K562 (cell line): ENCODE measurements around the gene COX4I2. TPM values are rescaled to one million over a fixed set of nuclear protein-coding genes. Genes with fewer than 3 reads are reported as not detected.

ENCODE experiments used
- ATF7 ChIP-seq: fragments of 450-650 bp; IDR thresholded peaks from 2 replicates; pipeline ENCODE4 v1.7.1; 2014; ENCODE audit warnings: mild to moderate bottlenecking, moderate library complexity
- BMI1 ChIP-seq: fragments of 150-350 bp; IDR thresholded peaks from 2 replicates; pipeline ENCODE4 v1.6.1; 2014; ENCODE audit warnings: low read length
- CBFA2T3 ChIP-seq: fragments of 450-650 bp; IDR thresholded peaks from 2 replicates; pipeline ENCODE4 v1.6.1; 2017
- CHD1 ChIP-seq: fragments of 200-600 bp; sonication (generic); IDR thresholded peaks from one replicate; pipeline ENCODE4 v1.6.1; 2012; ENCODE audit warnings: mild to moderate bottlenecking, moderate library complexity, low read length, inconsistent platforms
- CREB1 ChIP-seq, 2 experiments: sonication (generic) in 1 of 2; formaldehyde crosslinking in 1 of 2; IDR thresholded peaks; 2 replicates each; pipeline versions ENCODE4 v1.6.1 to v1.8.0; 2012 to 2022; ENCODE audit warnings: inconsistent platforms in 1 of 2, mild to moderate bottlenecking in 1 of 2, missing genetic modification reagents in 1 of 2, moderate library complexity in 1 of 2
- DLX4 ChIP-seq: fragments of 250-450 bp; sonication (Bioruptor Pico); IDR thresholded peaks from 2 replicates; pipeline ENCODE4 v1.6.1; 2021; ENCODE audit warnings: mild to moderate bottlenecking
- ELK3 ChIP-seq: fragments of 450-650 bp; formaldehyde crosslinking; IDR thresholded peaks from 2 replicates; pipeline ENCODE4 v1.4.0; 2020; ENCODE audit warnings: mild to moderate bottlenecking
- HDAC2 ChIP-seq: fragments of 450-650 bp; IDR thresholded peaks from 2 replicates; pipeline ENCODE4 v1.6.1; 2016; ENCODE audit warnings: mild to moderate bottlenecking
- KLF13 ChIP-seq: fragments of 450-650 bp; IDR thresholded peaks from 2 replicates; pipeline ENCODE4 v1.6.1; 2016; ENCODE audit warnings: missing genetic modification characterization, low read depth, mild to moderate bottlenecking, missing compliant biosample characterization, moderate library complexity, borderline replicate concordance
- MTA1 ChIP-seq: fragments of 450-650 bp; IDR thresholded peaks from 2 replicates; pipeline ENCODE4 v1.6.1; 2017; ENCODE audit warnings: borderline replicate concordance
- POLR2B ChIP-seq: fragments of 450-650 bp; IDR thresholded peaks from 2 replicates; pipeline ENCODE4 v1.6.1; 2018; ENCODE audit warnings: low read depth; ENCODE audit not compliant: partially characterized antibody
- PTBP1 ChIP-seq: fragments of 200-400 bp; formaldehyde crosslinking; IDR thresholded peaks from 2 replicates; pipeline ENCODE4 v1.6.1; 2017; ENCODE audit warnings: low read depth, low read length
- RCOR1 ChIP-seq, 2 experiments: IDR thresholded peaks; 2 replicates each; pipeline ENCODE4 v1.6.1; 2012; ENCODE audit warnings: low read depth in 2 of 2, low read length in 2 of 2, borderline replicate concordance in 1 of 2, improper control_type of control experiment in 1 of 2
- SRSF7 ChIP-seq: fragments of 200-400 bp; formaldehyde crosslinking; optimal IDR thresholded peaks from 2 replicates; pipeline ENCODE3; 2017; ENCODE audit warnings: mild to moderate bottlenecking, low read depth, low read length
- TEAD4 ChIP-seq, 2 experiments: sonication (generic) in 1 of 2; formaldehyde crosslinking in 1 of 2; IDR thresholded peaks; 2 replicates each; pipeline versions ENCODE4 v1.6.1 to v1.8.0; 2012 to 2022; ENCODE audit warnings: borderline replicate concordance in 1 of 2, inconsistent platforms in 1 of 2, low read length in 1 of 2, mild to moderate bottlenecking in 1 of 2, missing genetic modification reagents in 1 of 2
- ZBTB5 ChIP-seq: fragments of 450-650 bp; IDR thresholded peaks from 2 replicates; pipeline ENCODE4 v1.6.1; 2017; ENCODE audit warnings: antibody characterized with exemption
- ZNF384 ChIP-seq: IDR thresholded peaks from 2 replicates; pipeline ENCODE4 v1.6.1; 2012; ENCODE audit warnings: low read depth, low read length, improper control_type of control experiment
- ZNF551 ChIP-seq: fragments of 250-450 bp; sonication (Bioruptor Pico); IDR thresholded peaks from 2 replicates; pipeline ENCODE4 v1.5.0; 2021; ENCODE audit warnings: mild to moderate bottlenecking, moderate library complexity
- ZNF592 ChIP-seq: fragments of 450-650 bp; IDR thresholded peaks from 2 replicates; pipeline ENCODE4 v1.6.1; 2017; ENCODE audit warnings: antibody characterized with exemption, mild to moderate bottlenecking
- ZNF696 ChIP-seq: fragments of 250-450 bp; sonication (Bioruptor Pico); conservative IDR thresholded peaks from 2 replicates; pipeline ENCODE4 v1.4.0; 2020; ENCODE audit warnings: mild to moderate bottlenecking, moderate library complexity
- ZNF75A ChIP-seq: fragments of 450-650 bp; formaldehyde crosslinking; IDR thresholded peaks from 2 replicates; pipeline ENCODE4 v1.4.0; 2020; ENCODE audit warnings: mild to moderate bottlenecking
- polyA plus RNA-seq, 8 experiments: library from polyadenylated mRNA; depleted of rRNA in 4 of 8; stranded (reverse) in 5 of 8; unstranded in 3 of 8; fragments of >200 nt; fragmentation: Nextera tagmentation in 2 of 8; fragmentation: Illumina TruSeq in 1 of 8; extraction: Ambion mirVana in 2 of 8; extraction: Trizol in 1 of 8; gene quantifications; 2 replicates each; pipeline versions ENCODE4 v1.2.1 to v1.2.3, GENCODE V29; 2011 to 2014; ENCODE audit warnings: inconsistent platforms in 1 of 8, missing spikeins in 1 of 8
- total RNA-seq, 7 experiments: library from RNA; depleted of rRNA in 6 of 7; stranded (reverse); fragments of >200 nt in 6 of 7; fragmentation: Illumina TruSeq in 2 of 7; extraction: Trizol in 2 of 7; gene quantifications; 2 replicates each; pipeline versions ENCODE4 v1.2.1 to v1.2.3, GENCODE V29; 2011 to 2021; ENCODE audit warnings: low replicate concordance in 1 of 7

COX4I2 gene
- total and polyA plus RNA-seq, 9 of the 15 experiments (the other 6 are each of a cell fraction or from before 2014, with no cell fraction given), result not detected

GRCh38 chr20:31593221-31594001, 44.3 kb upstream of the COX4I2 start (continued):
- peak; percentile 75; the same call in 1 of the 2 replicates for TF ChIP-seq ZNF592
- TF ChIP-seq HDAC2, result no peak
- TF ChIP-seq ZBTB5, result no peak
- TF ChIP-seq RCOR1 (IDR thresholded peaks at IDR 0.05; ENCODE audit: borderline replicate concordance in 1 of 2, low read depth in 2 of 2, low read length in 2 of 2), result peak in 1 of 2 experiments; percentile 6; a peak in 1 of 4 replicates
- peak; percentile 35; the same call in 1 of the 2 replicates for TF ChIP-seq CBFA2T3
- TF ChIP-seq KLF13 (tag), result no peak
- TF ChIP-seq DLX4 (CRISPR knock-in tag), result no peak
- TF ChIP-seq ZNF551, result no peak
- no peak for TF ChIP-seq SRSF7
- no peak for TF ChIP-seq ZNF696
- peak; percentile 88 for TF ChIP-seq ZNF384
- TF ChIP-seq POLR2B, result no peak
- TF ChIP-seq TEAD4 (IDR thresholded peaks at IDR 0.05; ENCODE audit: low read length), result no peak
- no peak for TF ChIP-seq TEAD4 (CRISPR knock-in tag; IDR thresholded peaks at IDR 0.05; ENCODE audit: borderline replicate concordance)
- TF ChIP-seq CHD1, result no peak
- TF ChIP-seq PTBP1, result no peak
- no peak for TF ChIP-seq BMI1
- no peak for TF ChIP-seq MTA1
- TF ChIP-seq ATF7, result peak; percentile 71; the same call in 1 of the 2 replicates
- no peak for TF ChIP-seq CREB1 (IDR thresholded peaks at IDR 0.05)
- no peak for TF ChIP-seq CREB1 (CRISPR knock-in tag; IDR thresholded peaks at IDR 0.05)
- no peak for TF ChIP-seq ZNF75A (CRISPR knock-in tag)
- TF ChIP-seq ELK3 (CRISPR knock-in tag), result no peak
